ENCODE data around the gene CTNNA1.
"Not testable (repeated sequence)": the region's sequence is repeated elsewhere in the genome, so short reads cannot be mapped to it uniquely, and the experiment has no call there.

The CTNNA1 gene

GRCh38 chr5:138900281-138900965, 147.2 kb downstream of the CTNNA1 start:
- ATAC-seq, result peak; percentile 76
- DNase-seq, result peak; percentile 12

DNA sequence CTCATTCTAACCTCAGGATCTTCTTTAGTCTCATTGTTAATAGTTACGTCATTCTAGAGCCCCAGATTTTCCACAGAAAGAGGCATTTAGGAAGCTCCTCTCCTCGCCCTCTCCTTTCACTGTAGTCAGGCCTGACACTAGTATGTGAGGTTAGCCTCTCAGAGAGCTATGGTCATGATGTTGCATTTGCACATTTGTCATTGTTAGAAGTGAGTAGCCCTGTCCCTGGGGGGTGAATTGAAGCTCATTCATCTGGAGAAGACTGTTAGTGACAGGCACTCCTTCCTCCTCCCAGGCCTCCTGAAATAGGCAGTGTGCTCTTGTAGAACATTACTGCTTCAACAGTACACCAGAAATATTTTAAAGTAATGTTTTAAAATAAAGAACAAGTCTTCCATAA, 148.5 kb downstream of the CTNNA1 start:
- no peak for DNase-seq
- ATAC-seq, result no peak

DNA sequence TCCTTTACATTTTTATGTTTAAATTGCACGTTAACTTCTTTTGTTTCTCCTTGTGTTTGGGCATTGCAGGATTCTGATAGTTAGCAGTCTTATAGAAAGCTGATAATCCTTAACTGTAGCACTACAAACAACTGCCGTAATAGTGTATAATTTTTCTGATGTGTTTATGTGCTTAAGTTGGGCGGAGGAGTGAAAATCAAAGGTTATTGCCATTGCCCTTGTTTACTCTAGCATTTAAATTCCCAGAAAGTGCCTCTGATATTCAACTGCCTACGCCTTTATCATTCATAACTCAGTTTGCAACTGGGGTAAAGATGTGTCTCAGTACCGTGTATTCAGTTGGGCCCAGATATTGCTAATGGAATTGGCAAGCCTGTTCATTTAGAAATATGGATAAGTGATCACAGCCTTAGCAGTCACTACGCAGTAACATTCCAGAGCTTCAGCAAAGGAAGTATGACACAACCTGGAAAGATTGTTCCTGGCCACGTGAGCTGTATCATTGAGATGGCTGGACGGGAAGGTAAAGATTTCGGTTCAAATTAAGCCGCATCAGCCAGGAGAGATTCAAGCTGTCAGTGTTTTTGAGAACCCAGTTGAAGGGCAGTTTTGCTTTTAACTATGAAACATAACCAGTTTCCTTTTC, 150.0 kb downstream of the CTNNA1 start:
- no peak for DNase-seq
- ATAC-seq, result no peak

DNA sequence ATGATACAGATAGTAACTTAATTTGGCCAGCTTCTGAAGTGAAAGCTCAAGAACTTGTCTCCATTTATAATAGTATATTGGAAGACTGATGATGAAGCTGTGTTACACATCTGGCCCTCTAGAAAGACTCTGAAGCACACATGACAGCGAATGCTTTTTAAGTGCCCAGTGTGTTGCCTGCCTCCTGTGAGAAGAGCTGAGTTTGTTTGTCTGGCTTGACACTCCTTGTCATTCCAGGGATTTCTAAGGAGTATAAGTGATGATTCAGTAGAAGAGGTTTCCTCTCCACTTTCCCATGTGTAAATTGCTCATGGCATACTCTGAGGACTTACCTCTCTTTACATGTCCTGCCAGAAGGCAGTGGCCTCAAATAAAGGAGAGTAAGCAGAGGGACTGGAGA, 152.3 kb downstream of the CTNNA1 start:
- no peak for ATAC-seq

GRCh38 chr5:138909734-138910133, 156.5 kb downstream of the CTNNA1 start:
- DNase-seq (no peak), ATAC-seq (no peak)

More for the DNA sequence above, 152.3 kb downstream of the CTNNA1 start:
- no peak for DNase-seq

DNA sequence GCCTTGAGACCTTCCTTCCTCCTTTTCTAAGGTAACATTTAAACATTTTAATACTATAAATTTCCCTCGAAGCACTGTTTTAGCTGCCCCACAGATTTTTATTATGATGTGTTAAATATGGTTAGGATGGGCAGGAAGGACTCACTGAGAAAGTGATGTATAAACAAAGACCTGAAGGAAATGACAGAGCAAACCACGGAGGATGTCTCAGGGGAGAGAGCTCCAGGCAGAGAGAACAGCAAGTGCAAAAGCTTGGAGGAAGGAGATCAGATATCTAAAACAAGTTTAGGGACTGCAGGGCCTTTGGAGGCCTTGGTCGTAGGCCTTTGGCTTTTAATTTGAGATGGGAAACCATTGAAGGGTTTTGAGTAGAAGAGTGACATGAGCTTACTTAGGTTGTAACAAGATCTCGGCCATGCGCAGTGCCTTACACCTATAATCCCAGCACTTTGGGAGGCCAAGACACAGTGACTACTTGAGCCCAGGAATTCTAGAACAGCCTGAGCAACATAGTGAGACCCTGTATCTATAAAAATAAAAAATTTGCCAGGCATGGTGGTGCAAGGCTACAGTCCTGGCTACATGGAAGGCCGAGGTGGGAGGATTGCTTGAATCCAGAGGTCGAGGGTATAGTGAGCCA, 157.4 kb downstream of the CTNNA1 start:
- DNase-seq (no peak), ATAC-seq (no peak)

- DNase-seq (no peak), ATAC-seq (no peak)
Measured at GRCh38 chr5:138911441-138911840, 158.2 kb downstream of the CTNNA1 start.

DNA sequence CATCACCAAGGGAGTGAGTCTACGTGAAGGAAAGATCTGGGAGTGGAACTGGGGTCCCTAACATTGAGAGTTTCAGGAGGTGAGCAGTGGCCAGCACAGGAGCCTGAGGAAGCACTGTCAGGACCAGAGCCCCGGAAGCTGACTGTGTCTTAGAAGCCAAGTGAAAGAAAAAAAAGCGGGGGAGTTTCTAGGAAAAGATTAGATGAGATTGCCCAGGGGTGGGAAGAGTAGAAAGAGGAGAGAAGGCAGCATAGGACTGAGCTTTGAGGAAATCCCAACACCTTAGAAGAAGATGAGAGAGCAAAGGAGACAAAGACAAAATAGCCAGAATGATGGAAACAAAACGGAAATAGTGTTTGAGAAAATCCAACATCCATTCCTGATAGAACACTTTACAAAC, 158.9 kb downstream of the CTNNA1 start:
- ATAC-seq (no peak), DNase-seq (no peak)

GRCh38 chr5:138913773-138914172, 160.5 kb downstream of the CTNNA1 start:
- no peak for ATAC-seq
- no peak for DNase-seq

GRCh38 chr5:138914338-138914737, 161.1 kb downstream of the CTNNA1 start:
- ATAC-seq (no peak), DNase-seq (no peak)

DNA sequence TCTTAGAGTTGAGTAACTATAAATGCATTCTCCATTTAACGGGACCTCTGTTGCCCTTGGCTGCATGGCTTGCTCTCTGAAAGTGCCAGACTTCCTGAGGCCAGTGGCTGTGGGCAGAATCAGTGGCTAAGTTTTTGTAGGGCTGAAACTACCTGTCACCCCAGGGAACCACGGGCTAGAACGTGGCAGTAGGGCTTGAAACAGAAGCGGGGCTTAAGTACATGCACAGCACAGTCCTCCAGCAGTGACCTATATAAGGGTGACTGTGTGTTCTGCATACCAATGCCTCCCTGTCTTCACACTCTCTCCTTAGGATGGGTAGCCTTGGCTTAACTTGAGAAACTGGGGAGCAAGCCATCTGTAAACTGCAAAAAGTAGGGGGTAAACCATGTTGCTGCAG, 165.5 kb downstream of the CTNNA1 start:
- ATAC-seq, result no peak
- no peak for DNase-seq

- DNase-seq (no peak), ATAC-seq (no peak)
Measured at GRCh38 chr5:138920181-138920580, 167.0 kb downstream of the CTNNA1 start.

- ATAC-seq, result not testable (repeated sequence)
Measured at GRCh38 chr5:138921362-138921761, 168.1 kb downstream of the CTNNA1 start.

DNA sequence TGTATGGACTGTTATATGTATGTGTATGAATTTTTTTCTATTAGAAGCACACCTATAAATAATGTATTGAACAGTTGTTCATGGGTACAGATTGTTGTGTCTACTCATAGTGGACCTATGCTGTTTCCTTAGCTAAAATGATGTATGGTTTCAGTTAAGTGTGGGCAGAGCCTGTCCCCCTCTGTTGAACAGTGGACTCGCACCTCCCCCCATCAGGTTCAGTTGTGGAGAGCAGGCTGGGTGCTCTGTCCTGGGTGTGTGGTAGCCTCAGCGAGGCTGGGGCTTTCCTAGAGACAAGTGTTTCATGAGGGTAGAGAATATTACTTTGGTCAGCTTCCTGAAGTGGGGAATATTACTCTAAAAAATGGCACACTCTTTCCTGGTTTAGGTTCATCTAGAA, 169.3 kb downstream of the CTNNA1 start:
- no peak for DNase-seq
- ATAC-seq, result no peak

More at GRCh38 chr5:138921362-138921761, 168.1 kb downstream of the CTNNA1 start:
- DNase-seq, result not testable (repeated sequence)

GRCh38 chr5:138925090-138925635, 171.9 kb downstream of the CTNNA1 start:
- no peak for ATAC-seq
- no peak for DNase-seq

GRCh38 chr5:138926257-138926656, 173.0 kb downstream of the CTNNA1 start:
- no peak for ATAC-seq

GRCh38 chr5:138926688-138927448, 173.6 kb downstream of the CTNNA1 start:
- no peak for ATAC-seq
- DNase-seq, result no peak

More at GRCh38 chr5:138926257-138926656, 173.0 kb downstream of the CTNNA1 start:
- DNase-seq, result no peak

- ATAC-seq (no peak), DNase-seq (no peak)
Measured at GRCh38 chr5:138927544-138927943, 174.3 kb downstream of the CTNNA1 start.

GRCh38 chr5:138927979-138928378, 174.8 kb downstream of the CTNNA1 start:
- ATAC-seq, result no peak

GRCh38 chr5:138929571-138929955, 176.3 kb downstream of the CTNNA1 start:
- DNase-seq (no peak), ATAC-seq (no peak)

More at GRCh38 chr5:138927979-138928378, 174.8 kb downstream of the CTNNA1 start:
- DNase-seq, result no peak

GRCh38 chr5:138930371-138931097, 177.3 kb downstream of the CTNNA1 start:
- no peak for DNase-seq
- no peak for ATAC-seq
